ENCODE data around the gene ERO1A.

Gene ERO1A

DNA sequence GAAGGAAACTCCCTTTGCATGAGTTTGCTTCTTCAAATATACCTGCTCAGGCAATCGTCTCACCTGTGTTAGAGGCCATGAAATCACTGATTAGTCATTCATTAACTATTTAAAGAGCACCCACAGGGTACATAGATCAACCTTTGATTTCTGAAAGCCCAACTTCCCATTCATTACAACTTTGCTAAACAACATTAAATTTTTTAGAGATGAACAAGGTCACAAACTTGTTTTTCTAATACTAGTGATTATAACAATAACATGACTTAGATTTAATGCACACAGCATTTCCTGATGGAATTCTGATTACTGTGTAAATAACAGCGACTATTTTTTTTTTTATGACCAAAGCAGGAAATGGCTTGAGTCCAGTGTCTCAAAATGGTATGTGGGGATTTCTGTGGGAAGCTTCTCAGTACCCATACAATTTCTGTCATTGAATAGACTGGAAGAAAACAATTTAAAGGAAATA is 5.4 kb upstream of the ERO1A start:
- no peak for DNase-seq (ENCODE audit: low read depth in 2 of 3, low spot score in 2 of 3)

DNA sequence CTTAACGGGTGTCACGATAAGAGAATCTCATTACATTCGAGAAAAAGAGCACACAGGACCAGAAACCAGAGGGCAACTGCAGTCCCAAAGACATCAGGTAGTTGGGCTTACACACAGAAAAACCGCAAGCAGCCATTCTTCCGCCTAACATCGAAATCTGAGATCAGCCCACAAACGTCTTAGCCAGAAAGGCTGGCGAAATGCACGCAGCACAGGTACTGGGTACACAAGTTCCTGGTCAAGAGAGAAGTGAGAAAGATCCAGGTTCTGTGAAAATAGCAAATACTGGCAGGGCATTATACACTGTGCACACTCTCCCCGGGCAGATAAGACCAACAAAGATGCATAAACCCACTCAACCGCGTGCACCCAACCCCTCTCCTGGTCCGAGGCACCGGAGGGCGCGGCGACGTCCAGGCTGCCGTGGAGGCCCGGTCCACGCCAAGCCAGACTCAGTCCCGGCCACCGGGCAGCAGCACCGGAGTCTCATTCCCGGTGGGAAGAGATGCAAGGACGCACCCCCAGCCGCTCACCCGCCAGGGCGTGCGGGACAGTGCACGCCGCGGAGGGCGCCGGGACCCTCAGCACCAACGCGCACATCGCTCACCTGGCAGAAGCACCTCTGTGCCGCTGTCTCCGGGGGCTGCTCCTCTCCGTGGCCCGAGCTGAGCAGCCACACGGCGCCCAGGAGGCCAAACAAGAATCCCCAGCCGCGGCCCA is 437 bp downstream of the ERO1A start:
- DNase-seq (ENCODE audit: low read depth in 2 of 3, low spot score in 2 of 3), result peak in 2 of 3 experiments; percentile 20 to 21

DNA sequence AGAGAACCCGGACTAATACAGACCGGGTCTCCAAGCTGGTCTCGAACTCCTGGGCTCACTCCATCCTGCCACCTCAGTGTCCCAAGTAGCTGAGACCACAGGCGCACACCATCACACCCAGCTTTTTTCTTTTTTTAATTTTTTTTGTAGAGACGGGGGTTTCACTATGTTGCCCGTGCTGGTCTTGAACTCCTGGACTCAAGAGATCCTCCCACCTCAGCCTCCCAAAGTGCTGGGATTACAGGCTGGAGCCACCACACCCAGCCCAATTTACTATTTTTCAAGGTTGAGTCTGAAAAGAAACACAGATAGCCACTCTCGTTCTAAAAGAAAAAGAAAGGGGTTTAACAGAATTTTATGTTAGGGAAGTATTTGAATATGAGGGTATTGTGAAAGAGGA is 1.8 kb downstream of the ERO1A start:
- DNase-seq (ENCODE audit: low read depth in 2 of 3, low spot score in 2 of 3), result no peak

DNA sequence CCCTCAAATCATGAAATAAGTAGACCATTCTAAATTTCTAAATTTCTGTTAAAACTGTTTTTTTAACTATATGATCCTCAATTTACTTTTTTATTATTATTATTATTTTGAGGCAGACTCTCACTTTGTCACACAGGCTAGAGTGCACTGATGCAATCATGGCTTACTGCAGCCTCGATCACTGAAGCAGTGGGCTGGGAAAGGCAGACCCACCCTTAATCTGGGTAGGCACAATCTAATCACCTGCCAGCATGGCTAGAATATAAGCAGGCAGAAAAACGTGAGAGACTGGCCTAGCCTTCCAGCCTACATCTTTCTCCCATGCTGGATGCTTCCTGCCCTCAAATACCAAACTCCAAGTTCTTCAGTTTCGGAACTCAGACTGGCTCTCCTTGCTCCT is 2.3 kb downstream of the ERO1A start:
- no peak for DNase-seq (ENCODE audit: low read depth in 2 of 3, low spot score in 2 of 3)

DNA sequence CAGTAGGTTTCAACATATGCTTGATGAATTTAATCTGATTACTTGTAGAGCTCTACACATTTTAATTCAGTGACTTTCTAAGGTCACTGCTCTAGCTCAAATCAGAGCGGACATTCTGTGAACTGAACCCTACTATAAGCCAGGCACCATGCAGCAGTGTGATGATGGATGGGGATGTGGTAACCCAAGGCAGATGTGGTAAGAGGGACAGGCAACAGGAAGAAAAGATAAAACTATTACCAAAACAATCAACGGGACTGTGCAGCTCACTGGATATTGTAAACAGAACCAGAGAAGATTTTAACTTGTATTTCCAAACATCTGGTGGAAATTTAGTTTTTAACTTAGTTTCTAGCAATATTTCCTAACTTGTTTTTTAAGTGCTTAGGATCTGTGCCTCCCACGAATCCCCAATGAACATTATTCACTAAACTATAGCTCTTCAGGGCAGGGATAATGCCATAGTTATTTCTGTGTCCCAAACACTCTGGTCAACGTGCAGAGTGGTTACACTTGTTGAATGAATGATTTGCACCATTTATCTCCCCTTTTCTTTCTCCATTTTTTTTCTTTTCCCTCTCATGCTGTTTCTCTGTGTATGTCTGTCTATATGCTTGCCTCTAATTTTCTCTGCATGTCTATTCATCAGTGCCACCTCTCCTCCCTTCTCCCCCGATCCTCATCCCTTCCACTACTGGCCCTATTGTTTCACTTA is 3.0 kb downstream of the ERO1A start:
- no peak for DNase-seq (ENCODE audit: low read depth in 2 of 3, low spot score in 2 of 3)

DNA sequence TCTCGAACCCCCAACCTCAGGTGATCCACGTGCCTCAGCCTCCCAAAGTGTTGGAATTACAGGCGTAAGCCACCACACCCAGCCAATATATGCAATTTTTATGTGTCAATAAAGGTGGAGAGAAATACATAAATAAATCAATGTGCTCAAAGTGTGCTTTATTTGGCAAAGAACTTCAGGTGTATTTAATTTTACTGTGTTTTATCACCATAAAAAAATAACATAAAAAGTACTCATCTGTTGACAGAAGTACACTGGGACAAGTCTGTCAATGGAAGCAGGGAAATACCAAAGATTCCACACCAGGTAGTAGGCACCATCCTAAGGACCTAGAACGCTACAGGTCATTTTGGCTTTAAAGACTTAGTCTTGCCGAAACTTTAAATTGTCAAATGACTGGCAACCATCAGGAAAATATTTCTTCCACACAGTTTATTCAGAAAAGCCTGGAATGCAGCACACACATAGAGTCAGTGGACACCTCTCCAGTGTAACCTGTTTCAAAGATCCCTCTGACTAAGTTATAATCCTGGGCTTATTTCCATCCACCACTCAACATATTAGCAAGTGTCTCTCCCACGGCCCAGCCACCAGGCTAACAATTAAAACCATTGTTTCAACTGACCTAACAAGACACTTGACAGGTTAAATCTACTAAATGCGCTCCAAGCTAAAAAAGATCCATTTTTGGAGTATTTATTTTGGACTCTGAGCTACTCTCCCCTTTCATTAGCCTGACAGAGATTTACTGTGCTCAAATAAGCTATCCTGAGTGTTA is 4.2 kb downstream of the ERO1A start:
- DNase-seq (ENCODE audit: low read depth in 2 of 3, low spot score in 2 of 3), result no peak

DNA sequence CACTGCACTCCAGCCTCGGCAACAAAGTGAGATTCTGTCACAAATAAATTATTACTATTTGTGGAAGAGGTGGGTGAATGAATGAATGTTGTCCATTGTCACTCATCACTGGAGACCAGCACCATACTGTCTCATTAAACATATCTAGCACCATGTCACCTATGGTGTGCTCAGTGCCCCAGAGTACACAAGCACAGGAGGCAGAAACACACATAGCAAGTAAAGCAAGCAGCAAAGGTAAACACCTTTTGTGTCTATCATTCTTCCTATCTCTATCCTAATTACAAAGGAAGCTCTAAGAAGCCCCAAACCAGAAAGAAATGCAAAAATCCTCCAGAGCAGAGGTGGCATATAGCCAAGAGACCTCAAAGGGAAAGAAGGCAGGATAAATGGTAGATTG is 9.2 kb downstream of the ERO1A start:
- DNase-seq (ENCODE audit: low read depth in 2 of 3, low spot score in 2 of 3), result no peak

DNA sequence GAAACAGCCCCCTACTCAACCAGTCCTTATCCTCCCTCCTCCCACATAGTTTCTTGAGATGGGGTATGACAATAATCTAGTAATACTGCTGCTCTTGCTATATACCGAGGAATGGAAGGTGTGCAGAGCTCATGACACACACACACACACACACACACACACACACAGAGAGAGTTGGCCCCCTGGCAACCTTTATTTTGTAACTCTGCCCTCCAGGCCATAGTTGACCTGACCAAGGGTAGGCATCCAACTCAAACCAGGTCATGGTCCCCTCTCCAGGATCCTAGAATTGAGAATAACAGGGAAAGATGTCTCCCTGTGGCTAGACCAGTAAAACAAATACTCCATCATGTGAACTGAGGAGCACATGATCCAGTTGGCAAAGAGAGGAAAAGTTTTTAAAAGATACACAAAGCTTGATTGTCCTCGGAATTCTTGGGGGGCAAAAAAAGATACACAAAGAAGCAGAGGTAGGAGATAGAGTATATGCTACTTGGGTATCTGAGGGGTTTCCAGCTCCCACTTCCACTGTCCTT is 11.3 kb downstream of the ERO1A start:
- DNase-seq (ENCODE audit: low read depth in 2 of 3, low spot score in 2 of 3), result no peak

DNA sequence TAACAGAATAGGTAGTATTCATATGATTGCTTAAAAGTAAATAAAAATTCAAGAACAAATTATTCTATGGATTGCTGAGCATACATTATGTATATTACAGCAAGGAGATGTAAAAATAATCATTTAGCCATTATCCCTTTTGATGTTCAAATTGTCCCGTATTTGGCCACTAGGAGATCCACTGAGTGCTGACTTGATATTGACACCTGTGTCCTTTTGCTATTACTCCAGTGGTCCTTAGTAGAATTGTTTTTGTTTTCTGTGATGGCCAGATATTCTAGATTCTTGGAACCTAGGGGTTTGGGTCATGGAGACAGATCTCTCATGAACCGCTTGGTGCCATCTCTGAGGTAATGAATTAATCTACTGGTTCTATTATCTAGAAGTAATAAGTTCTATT is 16.8 kb downstream of the ERO1A start:
- no peak for DNase-seq (ENCODE audit: low read depth in 2 of 3, low spot score in 2 of 3)

DNA sequence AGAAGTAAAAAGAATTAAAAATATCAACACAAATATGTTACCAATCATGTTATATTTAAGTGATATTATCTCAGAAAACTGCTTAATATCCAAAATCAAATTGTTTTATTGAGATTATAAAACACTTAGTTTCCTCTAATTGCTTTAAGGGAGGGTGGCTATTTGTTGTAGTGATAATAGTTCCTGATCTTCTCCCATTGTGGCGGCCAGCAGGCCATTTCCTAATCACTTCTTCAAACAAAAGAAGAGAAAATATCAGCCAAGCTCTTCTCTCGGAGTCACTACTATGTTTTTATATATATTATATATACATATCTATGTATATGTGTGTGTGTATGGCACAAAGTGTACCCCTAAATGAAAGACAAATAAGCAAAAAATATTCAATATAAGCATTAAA is 31.5 kb downstream of the ERO1A start:
- DNase-seq (ENCODE audit: low read depth in 2 of 3, low spot score in 2 of 3), result no peak

DNA sequence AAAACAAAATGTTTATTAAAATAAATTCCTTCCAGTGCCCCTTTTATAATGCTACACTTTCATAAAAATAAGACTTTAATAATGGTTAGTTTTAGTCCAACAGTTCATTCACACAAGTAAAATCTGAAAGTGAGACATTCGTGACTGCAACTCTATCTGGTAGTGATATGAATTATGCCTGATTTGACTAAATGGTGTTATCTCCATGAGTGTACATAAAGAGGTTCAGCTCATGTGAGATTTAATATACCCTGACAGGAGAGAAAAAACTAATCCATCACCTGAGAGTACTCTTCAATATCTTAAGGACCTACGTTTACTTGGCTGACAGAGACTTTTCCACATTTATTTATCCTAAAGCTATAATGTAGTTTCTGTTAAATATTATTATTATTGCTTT is 34.0 kb downstream of the ERO1A start:
- DNase-seq (ENCODE audit: low read depth in 2 of 3, low spot score in 2 of 3), result no peak

DNA sequence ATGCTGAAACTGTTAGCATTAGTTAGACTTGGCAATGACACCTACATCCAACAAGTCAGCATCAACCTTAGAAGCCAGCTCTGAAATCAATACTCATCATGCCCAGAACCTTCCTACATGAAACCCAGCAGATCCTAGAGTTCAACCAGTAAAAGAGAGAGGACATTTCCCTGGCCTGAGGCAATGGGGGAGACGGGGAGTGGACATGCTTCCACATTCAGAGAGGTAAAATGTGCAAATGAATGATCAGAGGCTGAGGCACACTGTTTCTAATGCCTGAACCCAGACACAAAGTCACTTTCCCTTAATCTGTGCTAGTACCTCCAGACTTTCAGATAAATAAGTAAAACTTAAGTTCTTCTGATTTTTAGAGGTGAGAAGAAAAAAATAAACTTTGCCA is 34.5 kb downstream of the ERO1A start:
- no peak for DNase-seq (ENCODE audit: low read depth in 2 of 3, low spot score in 2 of 3)

DNA sequence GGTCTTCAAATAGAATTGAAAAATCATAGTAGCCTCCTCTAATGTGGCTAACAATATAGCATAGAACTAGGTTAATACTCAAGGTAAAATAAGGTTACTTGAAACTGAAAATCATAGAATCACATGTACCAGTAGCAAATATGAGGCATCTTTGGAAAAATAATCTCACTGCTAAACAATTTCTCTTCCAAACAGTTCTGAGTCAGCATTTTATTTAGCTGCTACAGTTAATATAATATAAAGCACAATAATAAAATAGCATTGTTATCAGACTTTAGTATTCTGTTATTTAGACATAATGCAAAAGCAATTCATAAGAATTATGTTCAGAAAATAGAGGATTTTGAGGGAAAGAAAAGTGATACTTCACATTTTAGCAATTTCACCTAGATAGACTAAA is 35.0 kb downstream of the ERO1A start:
- DNase-seq (ENCODE audit: low read depth in 2 of 3, low spot score in 2 of 3), result no peak

DNA sequence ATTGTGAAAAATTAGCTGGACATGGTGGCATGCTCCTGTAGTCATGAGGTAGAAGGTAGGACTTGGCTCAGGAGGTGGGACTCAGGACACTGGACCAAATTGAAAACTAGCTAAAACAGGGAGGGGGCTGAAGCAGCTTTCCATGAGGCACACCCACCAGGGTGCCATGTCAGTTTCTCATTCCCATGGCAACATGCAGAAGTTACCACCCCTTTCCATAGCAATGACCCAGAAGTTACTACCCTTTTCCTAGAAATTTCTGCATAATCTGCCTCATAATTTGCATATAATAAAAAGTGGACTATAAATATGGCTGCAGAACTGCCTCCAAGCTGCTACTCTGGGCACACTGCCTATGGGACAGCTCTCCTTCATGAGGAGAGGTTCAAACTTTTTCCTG is 38.5 kb downstream of the ERO1A start:
- no peak for DNase-seq (ENCODE audit: low read depth in 2 of 3, low spot score in 2 of 3)

DNA sequence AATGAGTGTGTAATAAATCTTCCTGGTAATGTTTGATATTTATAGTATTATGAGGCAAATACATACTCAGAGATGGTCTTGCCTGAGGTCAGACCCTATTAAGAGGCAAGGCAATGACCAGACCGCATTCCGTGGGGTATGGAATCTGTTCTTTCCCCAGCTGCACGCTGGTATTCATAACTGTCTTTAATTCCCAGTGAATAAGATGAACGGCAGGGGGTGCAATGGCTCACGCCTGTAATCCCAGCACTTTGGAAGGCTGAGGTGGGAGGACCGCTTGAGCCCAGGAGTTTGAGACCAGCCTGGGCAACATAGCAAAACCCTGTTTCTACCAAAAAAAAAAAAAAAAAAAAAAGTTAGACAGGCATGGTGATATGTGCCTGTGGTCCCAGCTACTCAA is 44.6 kb downstream of the ERO1A start:
- DNase-seq (ENCODE audit: low read depth in 2 of 3, low spot score in 2 of 3), result no peak

DNA sequence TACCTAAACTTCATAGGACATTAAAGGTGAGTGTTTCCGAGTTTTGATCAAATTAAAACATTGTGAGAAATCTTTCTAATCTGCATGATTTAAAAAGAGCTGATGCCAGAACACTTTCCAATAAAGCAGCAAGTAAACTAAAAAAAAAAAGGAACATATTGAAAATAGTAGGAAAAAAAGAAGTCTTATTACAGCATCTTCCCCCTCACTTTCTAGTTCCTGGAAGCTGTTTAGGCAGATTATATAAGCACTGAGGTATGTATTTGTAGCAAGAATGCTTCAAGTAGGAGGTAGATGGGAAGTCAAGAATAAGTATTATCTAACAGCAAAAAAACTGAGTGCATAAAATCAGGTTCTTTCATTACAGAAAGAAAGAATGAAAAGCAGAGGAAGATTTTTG is 45.8 kb downstream of the ERO1A start:
- no peak for DNase-seq (ENCODE audit: low read depth in 2 of 3, low spot score in 2 of 3)

DNA sequence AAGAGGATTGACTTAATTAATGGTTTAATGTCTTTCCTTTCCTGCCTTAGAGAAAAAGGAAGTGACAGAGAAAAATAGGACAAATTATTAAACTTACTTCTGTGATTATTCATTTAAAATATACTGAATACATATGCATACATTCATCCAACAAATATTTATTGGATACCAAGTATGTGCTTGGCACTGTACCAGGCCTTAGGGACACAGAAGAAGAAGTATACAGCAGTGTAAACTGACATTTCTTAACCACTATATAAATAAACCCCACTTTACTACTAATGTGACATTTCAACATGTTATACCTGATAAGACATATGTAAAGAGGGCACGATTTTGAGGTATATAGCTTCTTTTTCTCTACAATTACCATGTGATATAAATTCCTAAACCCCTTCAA is 53.6 kb downstream of the ERO1A start:
- DNase-seq (ENCODE audit: low read depth in 2 of 3, low spot score in 2 of 3), result no peak

DNA sequence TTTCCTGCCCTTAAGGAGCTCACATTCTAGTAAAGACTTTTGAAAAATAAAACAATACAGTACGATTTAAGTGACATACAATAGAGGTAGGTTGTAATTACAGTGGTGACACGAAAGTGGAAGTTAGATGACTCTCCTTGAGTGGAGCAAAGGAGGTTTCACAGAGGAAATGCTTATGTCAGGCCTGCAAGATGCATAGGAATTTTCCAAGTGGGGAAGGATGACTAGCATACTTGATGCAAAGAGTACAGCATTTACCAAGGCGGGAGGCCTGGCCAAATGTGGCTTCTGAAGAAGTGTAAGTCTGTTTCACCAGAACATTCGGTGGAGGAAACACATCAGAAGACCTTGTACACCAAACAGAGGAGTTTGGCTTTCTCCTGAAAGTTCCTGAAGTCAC is 55.2 kb downstream of the ERO1A start:
- DNase-seq (ENCODE audit: low read depth in 2 of 3, low spot score in 2 of 3), result no peak

DNA sequence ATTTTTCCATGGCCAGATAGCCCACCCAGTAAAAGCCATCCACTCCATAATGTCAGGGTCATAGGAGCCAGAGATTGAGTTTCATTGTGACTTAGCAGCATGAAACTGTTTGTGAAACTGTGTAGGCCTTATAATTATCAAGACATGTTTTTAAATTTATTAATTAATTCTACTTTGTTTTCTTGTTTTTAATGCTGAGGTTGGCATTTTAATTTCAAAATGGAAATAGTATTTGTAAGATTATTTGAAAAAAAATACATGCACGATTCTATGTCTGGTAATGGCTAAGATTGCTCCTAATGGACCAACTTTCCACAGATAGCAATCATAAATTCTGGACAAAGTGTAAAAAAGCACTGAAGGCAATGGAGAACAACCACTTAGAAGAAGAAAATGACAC is 75.7 kb downstream of the ERO1A start:
- DNase-seq (ENCODE audit: low read depth in 2 of 3, low spot score in 2 of 3), result no peak

DNA sequence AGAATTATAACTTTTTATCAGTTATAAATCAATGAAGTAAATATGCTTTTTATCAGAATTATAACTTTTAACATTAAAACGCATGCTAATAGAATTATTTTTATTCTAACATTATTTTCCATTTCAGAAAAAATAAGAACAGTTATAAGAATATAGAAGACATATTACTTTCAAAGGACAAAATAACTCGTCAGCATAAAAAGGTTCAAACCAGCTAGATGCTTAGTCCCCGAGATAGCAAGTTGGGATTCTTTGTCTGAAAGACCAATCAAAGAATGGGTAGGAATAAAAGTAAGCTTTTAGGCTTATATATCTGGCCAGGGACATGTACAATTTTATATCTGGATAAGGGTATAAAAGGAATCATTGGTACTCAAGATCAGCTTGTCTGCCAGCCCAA is 76.8 kb downstream of the ERO1A start:
- DNase-seq (ENCODE audit: low read depth in 2 of 3, low spot score in 2 of 3), result no peak

DNA sequence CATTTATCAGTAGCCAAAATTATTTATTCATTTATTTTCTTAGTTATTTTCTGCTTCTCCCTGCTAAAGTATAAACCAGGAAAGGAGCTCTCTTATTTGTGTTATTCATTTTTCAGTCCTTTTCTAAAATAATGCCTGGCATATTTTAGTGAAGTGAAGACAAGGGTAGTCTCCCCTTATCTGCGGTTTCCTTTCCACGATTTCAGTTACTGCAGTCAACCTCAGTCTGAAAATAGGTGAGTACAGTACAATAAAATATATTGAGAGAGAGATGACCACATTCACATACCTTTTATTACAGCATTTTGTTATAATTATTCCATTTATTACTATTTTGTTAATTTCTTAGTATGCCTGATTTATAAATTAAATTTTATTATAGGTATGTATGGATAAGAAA is 85.2 kb downstream of the ERO1A start:
- no peak for DNase-seq (ENCODE audit: low read depth in 2 of 3, low spot score in 2 of 3)
